HG03095 (cell line): ENCODE measurements around the gene OSER1.
"Not testable (repeated sequence)": the region's sequence is repeated elsewhere in the genome, so short reads cannot be mapped to it uniquely, and the experiment has no call there.

Source experiments
- ATAC-seq: cut with Tn5 transposase; IDR thresholded peaks from one replicate; pipeline ENCODE4 v1.9.1; 2021; ENCODE audit warnings: moderate library complexity; ENCODE audit not compliant: unreplicated experiment

Gene OSER1

DNA sequence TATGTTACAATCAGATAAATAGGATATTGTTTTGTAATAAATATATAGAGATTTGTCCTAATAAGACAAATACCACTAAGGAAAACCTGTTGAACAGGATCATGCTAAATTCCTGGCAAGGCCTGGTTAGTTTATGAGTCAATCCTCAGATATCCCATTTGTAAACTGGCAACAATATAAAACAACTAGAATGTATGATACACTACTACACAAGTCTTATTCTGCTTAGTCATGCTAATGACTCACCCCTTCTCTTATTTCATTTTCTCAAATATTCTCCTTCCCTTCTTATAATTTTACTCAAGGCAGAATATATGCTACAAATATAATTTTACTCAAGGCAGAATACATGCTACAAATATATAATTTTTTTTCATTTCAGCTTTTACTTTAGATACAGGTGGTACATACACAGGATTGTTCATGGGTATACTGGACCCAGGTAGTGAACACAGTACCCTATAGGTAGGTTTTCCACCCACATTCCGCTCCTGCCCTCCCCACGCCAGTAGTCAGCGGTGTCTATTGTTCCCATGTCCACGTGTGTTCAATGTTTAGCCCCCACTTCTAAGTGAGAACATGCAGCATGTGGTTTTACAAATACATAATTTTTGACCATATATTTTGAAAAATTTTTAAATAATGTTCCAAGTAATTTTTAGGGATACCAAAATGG lies 6.3 kb downstream of the OSER1 start:
- no peak for ATAC-seq

- no peak for ATAC-seq
These were observed 7.4 kb downstream of the OSER1 start for GRCh38 chr20:44203161-44203560.

GRCh38 chr20:44200983-44201382 lies 9.6 kb downstream of the OSER1 start:
- no peak for ATAC-seq

DNA sequence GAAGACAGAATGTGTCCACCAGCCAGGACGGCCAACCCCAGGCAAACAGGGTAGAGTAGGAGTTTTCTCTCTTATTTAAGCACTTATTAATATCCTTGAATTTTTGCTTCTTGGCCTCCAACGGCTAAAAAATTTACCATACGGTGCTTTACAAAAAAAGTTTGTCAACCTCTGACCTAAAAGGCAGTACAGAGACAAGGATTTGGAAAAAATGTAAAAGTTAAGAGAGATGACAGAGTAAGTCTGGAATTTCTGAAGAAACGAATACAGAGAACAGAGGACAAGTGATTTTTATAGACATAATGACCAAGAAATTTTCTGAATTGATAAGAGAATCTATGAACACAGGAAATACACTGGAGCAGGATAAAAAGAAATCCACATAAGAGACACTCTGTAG lies 10.2 kb downstream of the OSER1 start:
- ATAC-seq: no peak

- ATAC-seq: no peak
These were observed 10.7 kb downstream of the OSER1 start for GRCh38 chr20:44199877-44200276.

DNA sequence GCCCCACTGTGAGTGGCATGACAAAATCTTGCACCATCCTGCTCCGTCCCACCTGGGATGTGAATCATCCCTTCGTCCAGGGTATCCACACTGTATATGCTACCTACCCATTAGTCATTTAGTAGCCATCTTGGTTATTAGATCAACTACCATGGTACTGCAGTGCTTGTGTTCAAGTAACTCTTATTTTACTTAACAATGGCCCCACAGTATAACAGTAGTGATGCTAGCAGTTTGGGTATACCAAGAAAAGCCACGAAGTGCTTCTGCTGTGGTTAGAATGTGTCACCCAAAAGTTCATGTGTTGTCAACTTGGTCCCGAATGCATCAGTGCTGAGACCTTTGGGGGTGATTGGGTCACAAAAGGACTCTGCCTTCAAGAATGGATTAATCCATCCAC lies 11.7 kb downstream of the OSER1 start:
- no peak for ATAC-seq

GRCh38 chr20:44196271-44196670 lies 14.3 kb downstream of the OSER1 start:
- ATAC-seq: no peak

DNA sequence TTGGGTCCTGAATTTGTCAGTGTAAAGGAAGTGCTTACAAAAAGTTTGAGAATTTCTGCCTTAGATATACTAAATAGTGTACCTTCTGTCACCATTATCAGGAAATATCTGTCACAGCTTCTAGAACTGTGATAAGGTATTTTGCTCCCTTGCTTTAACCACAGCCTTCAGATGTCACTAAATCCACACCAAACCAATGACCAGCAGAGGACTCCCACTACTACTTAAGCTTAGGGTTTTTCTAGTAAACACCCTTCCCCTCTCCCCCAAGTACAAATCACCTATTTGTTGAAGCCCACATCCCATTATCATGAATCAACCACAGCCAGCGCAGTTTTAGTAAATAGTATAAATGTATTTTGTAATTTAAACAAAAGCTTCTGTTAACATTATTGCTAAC lies 15.0 kb downstream of the OSER1 start:
- no peak for ATAC-seq

DNA sequence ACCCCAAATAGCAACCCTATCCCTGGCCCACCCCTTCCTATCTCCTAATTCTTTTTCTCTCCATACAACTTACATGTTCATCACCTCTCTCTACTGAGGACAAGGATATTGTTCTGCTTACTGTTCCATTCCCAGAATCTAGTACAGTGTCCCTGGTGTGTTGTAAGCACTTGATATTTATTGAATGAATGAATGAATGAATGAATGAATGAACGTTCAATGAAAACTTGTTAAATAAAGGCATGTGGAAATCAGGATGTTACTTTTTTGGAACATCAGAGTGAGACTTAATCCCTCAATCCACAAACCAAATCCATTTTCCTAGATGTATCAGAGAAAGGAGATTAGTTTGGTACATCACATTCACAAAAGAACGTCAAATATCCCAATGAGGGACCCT lies 16.8 kb downstream of the OSER1 start:
- ATAC-seq: no peak

DNA sequence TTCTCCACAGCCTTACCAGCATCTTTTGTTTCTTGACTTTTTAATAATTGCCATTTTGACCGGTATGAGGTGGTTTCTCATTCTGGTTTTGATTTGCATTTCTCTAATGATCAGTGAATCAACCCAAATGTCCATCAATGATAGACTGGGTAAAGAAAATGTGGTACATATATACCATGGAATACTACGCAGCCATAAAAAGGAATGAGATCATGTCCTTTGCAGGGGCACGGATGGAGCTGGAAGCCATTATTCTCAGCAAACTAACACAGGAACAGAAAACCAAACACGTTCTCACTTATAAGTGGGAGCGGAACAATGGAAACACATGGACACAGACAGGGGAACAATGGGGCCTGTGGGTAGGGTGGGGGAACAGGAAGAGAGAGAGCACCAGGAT lies 18.9 kb downstream of the OSER1 start:
- not testable (repeated sequence) for ATAC-seq

GRCh38 chr20:44190197-44190852 lies 20.2 kb downstream of the OSER1 start:
- not testable (repeated sequence) for ATAC-seq

- ATAC-seq: no peak
These were observed 21.8 kb downstream of the OSER1 start for GRCh38 chr20:44188752-44189151.

- ATAC-seq: no peak
These were observed 22.5 kb downstream of the OSER1 start for GRCh38 chr20:44187772-44188709.

DNA sequence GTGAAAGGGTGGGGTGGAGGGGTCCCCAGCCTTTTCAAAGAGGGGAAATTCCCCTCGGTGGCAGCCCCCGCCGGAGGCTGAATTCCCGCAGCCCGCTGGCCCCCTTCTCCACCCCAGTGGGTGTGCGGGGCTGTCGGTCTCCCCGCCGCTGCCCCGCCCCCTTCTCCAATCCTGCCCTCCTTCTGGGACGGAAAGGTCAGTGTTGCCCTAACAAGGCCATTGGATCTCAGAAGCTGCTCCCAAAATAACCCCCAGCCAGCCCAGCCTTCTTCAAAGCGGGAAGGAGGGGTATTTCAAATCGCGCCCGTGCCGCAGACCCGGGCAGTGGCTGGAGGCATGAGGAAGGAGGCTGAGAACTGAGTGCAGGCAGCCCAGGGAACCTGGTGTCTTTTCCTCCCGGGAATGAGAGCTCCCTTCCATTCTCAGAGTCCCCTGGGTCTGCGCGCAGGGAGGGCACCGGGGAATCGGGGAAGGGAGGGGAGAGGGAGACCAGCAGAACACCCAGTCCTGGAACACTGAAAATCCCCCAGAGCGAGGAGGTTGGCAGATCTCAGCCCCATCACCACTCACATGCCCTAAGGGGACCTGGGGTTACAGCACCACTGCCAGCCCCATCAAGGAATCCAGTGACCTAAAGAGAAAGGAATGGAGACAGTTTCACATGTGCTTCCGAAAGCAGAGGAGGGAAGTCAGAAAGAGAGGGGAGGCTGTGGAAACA lies 23.4 kb downstream of the OSER1 start, which contains the start of gene JPH2:
TSS of gene JPH2 (minus strand) at position 135 of the 718 bp plus-strand sequence. CDS start 483 bp downstream, outside the sequence.
- no peak for ATAC-seq

DNA sequence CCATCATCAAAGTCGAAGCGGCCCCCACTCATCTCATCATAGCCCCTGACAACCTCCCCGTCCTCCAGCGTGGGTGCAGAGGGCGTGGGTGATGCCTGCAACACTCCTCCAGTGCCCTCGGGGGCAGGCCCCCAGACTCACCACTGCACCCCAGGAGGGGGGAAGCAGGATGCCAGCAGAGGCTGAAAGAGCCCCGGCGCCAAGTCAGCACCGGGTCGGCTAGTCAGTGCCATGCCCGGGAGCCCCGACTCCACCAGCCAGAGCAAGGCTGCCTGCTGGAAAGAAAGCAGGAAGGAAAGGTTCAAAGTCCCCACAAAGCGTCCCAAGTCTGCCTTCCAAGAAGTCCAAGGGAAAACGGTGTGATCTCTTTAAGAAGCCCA lies 23.9 kb downstream of the OSER1 start:
- ATAC-seq: no peak

GRCh38 chr20:44186201-44186600 lies 24.4 kb downstream of the OSER1 start:
- ATAC-seq: no peak

DNA sequence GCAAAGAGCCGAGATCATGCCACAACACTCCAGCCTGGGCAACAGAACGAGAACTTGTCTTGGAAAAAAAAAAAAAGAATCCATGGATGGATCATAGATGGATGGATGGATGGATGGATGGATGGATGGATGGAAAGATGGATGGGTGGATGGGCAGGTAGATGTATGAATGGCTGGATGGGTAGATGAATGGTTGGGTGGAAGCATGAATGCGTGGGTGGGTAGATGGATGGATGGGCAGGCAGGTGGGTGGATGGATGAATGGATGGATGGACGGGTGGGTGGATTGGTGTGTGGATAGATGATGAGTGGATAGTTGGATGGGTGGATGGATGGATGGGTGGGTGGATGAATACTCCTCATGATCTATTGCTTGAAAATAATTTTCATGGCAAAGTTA lies 25.0 kb downstream of the OSER1 start:
- ATAC-seq: no peak

DNA sequence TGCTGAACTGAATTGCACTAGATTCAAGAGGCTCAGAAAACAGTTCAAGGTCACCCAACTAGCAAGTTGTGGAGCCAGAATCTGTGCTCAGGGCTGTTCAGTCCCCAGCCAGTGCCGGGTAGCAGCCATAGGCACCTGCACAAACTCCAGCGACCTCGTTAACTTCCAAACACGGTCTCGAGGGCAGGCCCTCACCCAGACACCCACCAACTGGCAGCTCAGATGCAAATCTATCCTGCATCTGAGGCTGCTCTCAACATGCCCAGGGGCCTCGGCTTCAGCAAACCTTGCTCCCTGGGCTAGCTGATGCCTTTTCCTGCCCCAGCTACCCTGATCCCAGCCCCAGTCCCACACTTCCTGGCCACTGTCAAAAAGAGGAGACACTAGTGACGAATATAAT lies 27.3 kb downstream of the OSER1 start:
- no peak for ATAC-seq

DNA sequence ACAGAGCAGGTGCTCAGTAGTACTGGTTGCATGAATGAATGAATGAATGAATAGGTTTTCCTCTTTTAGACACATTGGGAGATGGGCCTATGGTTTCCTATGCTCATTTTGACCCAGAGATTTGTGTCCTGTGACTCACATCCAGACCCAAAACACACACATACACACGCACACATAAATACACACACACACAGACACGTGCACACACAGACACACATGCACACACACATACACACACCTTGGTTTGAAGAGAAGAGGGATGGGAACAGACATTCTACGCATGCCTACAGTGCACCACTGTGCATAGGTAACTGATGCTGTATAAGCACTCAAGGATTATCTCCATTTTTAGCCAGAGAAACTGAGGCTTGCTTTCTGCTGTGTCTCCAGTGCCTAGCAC lies 27.7 kb downstream of the OSER1 start:
- ATAC-seq: no peak

DNA sequence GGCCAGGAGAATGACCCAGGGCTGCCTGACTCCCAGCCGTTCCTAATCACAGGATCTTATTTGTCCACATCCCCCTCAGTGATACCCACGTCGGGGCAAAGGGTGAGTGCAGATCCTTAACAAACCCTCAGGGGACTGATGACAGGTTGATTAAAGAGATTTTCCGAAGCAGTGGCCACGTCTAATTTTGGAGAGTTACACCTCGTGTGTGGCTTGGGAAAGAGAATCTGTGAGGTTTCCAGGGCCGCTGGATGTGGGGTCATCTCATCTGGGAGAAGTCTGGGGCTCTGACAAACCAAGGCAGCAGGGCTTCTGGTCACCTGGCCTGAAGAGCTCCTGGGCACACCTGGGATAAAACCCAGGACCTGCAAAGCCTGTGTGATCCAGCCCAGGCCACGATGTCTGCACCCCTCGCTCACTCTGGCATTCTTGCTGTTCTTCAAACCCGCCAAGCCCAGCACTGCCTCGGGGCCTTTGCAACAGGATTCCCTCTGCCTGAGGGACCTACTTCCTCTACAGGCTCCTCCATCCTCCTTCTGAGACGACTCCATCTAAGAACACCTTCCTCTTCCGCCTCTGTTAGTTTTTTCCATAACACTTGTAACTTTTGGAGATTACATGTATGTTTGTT lies 28.3 kb downstream of the OSER1 start:
- no peak for ATAC-seq

- ATAC-seq: no peak
These were observed 29.0 kb downstream of the OSER1 start for GRCh38 chr20:44181611-44182010.
